Activated naive CD8-positive, alpha-beta T cell treated with anti-CD3 and anti-CD28 coated beads, Interleukin-2, amount 50 U/mL, for 16 hours (primary cell): ENCODE data around the gene HLA-DOA.

Experiments
- DNase-seq: peaks from one replicate; pipeline ENCODE4 v3.0.0-alpha.2; 2020; ENCODE audit warnings: low read depth, low spot score

HLA-DOA gene

DNA sequence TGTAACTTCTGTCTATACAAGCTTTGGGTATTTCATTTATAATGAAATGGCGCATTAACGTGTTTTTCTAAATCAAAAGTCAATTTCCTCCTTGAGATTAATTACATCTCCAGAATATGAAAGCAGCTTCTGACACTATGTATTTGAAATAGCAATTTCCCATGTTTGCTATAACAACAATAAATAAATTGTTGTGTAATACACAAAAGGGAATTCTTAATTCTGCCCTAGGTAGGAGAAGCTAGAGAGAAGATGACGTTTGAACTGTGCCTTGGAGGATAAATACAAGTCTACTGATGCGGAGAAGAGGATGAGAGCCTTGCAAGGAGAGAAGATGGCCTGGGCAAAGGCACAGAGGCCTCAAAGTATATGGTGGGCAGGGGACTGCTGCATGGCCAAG, 7.6 kb upstream of the HLA-DOA start:
- DNase-seq = no peak

DNA sequence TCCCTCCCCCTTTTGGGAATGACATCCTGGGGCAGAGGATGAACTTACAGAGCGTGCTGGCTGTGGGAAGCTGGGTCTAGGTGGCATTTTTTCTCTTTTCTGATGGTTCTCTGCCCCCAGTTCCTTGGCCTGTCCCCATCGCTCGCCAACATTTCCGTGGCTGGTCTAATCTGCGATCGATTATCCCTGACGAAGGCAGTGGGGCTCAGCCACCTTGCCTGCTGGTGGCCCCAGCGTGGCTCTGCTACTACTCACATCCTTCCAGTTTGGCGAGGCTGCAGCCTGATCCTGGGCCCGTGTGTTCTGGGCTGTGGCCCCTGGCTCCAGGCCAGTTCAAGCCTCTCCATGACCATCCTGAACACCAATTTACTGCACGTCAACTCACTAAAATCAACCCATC, 6.4 kb upstream of the HLA-DOA start:
- DNase-seq = no peak

DNA sequence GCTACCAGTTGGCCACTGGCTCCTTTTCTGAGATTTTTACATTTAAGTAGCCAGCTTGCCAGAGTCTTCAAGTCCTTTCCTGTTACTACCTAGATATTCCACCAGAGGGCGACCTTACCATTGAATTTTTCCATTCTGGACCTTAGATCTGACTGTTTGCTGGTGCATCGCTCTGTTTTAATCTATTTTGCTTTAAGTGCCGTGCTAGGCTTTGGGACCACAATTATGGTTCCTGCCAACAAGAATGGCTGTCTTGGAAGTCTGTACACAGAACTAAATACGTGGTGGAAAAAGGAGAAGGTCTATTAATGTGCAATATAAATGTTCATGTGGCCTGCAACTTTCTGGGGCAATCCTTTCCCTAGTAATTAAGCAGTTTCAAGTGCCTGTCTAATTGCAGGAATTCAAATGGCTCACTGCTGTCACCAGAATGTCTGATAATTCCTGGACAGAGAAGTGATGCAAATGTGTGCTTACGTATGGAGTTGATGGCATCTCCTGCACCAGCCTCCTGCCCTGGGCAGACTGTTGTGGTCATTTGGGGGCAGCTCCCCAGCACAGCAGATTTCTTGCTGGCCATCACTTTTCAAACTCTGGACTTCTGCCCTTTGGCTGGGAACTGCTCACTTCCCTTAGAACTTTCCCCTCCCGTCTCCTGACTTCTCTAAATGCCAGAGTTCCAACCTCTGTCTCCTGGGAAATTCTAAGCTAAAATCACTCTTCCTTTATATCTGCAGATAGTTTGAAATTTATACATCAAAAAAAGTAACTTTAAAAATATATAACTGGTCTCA, 5.6 kb upstream of the HLA-DOA start:
- peak; percentile 23 for DNase-seq

GRCh38 chr6:33013608-33014007, 4.2 kb upstream of the HLA-DOA start:
- no peak for DNase-seq

- DNase-seq = no peak
Observed at GRCh38 chr6:33010356-33010755, 965 bp upstream of the HLA-DOA start.

DNA sequence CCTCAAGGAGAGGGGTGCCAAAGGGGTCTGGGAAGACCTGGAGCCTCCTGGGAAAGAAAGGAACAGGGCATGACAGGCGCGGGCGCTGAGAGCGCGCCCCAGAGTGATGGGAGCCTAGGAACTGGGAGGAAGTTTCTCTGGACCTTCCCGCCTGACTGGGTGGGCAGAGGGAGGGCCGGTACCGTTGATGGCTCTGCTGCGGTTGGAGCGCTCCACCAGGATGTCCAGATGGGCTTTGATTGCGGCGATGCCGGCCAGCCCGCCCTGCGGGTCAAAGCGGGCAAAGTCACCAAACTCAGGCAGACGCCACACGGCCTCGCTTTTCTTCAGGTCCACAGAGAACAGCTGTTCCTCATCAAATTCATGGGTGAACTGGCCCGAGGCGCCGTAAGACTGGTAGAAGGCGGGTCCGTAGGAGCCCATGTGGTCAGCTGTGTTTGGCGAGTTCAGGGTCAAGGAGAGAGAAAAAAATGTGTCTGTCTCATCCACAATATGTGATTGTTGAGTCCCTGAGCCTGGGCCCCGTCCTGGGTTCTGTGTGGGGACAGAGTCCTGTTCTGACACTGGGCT, 1.5 kb downstream of the HLA-DOA start:
- DNase-seq = no peak

DNA sequence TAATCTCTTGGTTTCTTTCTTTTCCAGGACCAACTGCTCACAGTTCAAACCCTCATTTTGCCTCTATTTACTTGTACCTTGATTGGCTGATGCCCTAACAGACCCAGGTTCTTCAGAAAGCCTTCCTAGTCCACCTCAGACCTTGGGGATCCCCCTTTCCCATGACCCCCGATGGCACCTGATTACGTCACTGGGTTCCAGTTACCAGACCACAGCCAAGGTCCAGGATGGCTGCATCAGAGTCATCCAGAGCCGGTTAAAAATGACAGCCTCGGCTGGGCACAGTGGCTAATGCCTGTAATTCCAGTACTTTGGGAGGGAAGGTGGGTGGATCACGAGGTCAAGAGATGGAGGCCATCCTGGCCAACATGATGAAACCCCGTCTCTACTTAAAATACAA, 4.5 kb downstream of the HLA-DOA start:
- no peak for DNase-seq

DNA sequence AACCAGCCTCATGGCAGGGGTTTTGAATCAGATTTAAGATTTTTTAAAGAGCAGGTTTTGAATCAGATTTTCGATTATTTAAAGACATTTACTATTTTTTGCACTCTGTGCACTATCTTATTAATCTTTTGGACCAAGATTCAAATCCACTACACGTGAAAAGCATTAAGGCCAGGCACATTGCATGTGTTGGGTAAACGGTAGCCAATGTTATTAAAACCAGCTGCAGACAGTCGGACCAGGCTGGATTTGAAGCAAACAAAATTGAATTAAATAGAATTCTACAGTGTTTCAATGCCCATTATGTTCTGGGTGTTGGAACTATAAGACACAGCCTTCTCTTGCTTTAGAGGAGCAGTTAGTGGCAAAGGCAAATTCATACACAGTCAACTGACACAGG, 7.7 kb downstream of the HLA-DOA start:
- no peak for DNase-seq

GRCh38 chr6:33000055-33000454, 9.3 kb downstream of the HLA-DOA start:
- DNase-seq = no peak

DNA sequence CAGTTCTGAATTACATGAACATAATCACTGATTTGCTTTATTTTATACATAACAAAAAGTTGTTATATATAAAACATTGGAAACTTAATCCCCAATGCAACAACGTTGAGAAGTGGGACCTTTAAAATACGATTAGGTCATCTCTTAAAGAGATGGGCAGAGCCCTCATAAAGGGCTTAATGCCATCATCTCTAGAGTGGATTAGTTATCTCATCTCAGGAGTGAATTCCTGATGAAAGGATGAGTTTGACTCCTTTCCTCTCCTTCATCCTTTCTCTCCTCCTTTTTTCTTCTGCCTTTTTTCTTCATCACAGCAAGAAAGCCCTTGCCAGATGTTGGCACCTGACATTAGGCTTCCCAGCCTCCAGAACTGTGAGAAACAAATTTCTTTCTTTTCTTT, 13.9 kb downstream of the HLA-DOA start:
- no peak for DNase-seq

GRCh38 chr6:32993363-32993973, 15.9 kb downstream of the HLA-DOA start:
- DNase-seq = no peak

- no peak for DNase-seq
Observed at GRCh38 chr6:32991972-32992371, 17.4 kb downstream of the HLA-DOA start.

- no peak for DNase-seq
Observed at GRCh38 chr6:32989368-32989767, 20.0 kb downstream of the HLA-DOA start.

GRCh38 chr6:32984622-32985389, 24.6 kb downstream of the HLA-DOA start:
- DNase-seq = peak; percentile 78

DNA sequence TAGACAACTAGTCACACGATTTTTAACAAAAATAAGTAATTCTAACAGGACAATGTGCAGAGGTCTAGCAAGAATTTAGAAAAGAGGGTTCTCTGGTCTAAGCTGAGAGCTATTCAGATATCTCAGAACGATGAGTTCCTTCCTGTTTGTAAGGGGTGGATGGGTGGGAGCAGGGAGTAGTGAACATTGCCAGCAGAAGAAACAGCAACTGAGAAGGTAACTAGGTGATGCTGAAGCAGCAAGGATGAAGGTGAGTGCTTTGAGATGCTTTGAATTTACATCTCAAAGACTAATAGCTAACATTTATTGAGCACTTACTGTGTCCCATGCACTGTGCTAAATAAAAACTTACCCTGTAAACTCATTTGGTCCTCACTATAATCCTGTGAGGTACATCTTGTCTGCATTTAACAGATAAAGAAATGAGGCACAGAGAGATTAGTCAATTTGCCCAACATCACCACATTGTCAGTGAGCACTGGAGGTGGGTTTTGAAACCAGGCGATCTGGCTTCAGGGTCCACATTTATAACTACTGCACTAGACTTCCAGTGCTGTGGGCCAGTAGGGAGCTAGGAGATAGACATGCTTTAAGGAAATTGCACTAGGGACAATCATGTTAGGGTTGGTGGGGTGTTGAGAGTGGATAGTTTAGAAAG, 25.3 kb downstream of the HLA-DOA start:
- DNase-seq = no peak

- DNase-seq = no peak
Observed at GRCh38 chr6:32983493-32983848, 25.9 kb downstream of the HLA-DOA start.

- no peak for DNase-seq
Observed at GRCh38 chr6:32982702-32983492, 26.5 kb downstream of the HLA-DOA start.

- DNase-seq = no peak
Observed at GRCh38 chr6:32982084-32982701, 27.2 kb downstream of the HLA-DOA start.

GRCh38 chr6:32980488-32981038, 28.8 kb downstream of the HLA-DOA start:
- DNase-seq = no peak
